ENCODE results near the gene VCAN. TPM values are rescaled to one million over a fixed set of nuclear protein-coding genes. Genes with fewer than 3 reads are reported as not detected.

VCAN gene
- total and polyA plus RNA-seq, 2 of the 4 experiments (the other 2 are of a cell fraction): 45.3 to 158 TPM

GRCh38 chr5:83498585-83498984 lies 27.0 kb downstream of the VCAN start:
- ATAC-seq (ENCODE audit: low read depth): no peak
- POLR2A ChIA-PET (ENCODE audit: unreplicated experiment): no interaction called here
- H3K9ac ChIP-seq (ENCODE audit: low read depth, low read length): no peak overlapping the region
- no peak overlapping the region for H3K56ac ChIP-seq (ENCODE audit: extremely low read depth, insufficient read depth, low read length)
- H3K23ac ChIP-seq (ENCODE audit: low read depth, low read length): no peak overlapping the region
- in situ Hi-C loops (cut with MboI; ENCODE audit: low sequenced_read_pairs) (no loop called here), dilution Hi-C loops (cut with HindIII; ENCODE audit: low sequenced_read_pairs, unreplicated experiment) (no loop called here), intact Hi-C loops (cut with micrococcal nuclease) (no loop called here)
- no peak overlapping the region for H4K91ac ChIP-seq (ENCODE audit: insufficient read depth, low read depth, low read length)
- H3K27ac ChIP-seq (ENCODE audit: insufficient read depth, low read length): no peak overlapping the region
- no peak overlapping the region for H2AK5ac ChIP-seq (ENCODE audit: low read depth, low read length)
- no peaks in the 10 kb centered on the region for H4K20me1 ChIP-seq (ENCODE audit: insufficient read depth, low read length)
- no peak overlapping the region for H4K5ac ChIP-seq (ENCODE audit: low read depth, low read length)
- no peaks in the 10 kb centered on the region for H3K27me3 ChIP-seq (ENCODE audit: control insufficient read depth, insufficient read depth, low read length)
- H2BK20ac ChIP-seq (ENCODE audit: low read depth, low read length): no peak overlapping the region
- BruUV-seq (replicated peaks): no TSS peak
- H3K4me3 ChIP-seq (ENCODE audit: insufficient read depth, low read depth, low read length): no peak overlapping the region
- no peak overlapping the region for H2AK9ac ChIP-seq (replicated peaks; ENCODE audit: low read depth, low read length, poor library complexity)
- TF ChIP-seq CEBPB (IDR thresholded peaks at IDR 0.05; ENCODE audit: low read depth, low read length): no peak
- TF ChIP-seq CHD1 (IDR thresholded peaks at IDR 0.05; ENCODE audit: low read depth, low read length): no peak
- no peak for TF ChIP-seq NFE2L2 (IDR thresholded peaks at IDR 0.05; ENCODE audit: low read depth, low read length)
- no peak for TF ChIP-seq BHLHE40 (IDR thresholded peaks at IDR 0.05; ENCODE audit: low read depth, low read length)
- no peak for TF ChIP-seq RAD21 (IDR thresholded peaks at IDR 0.05; ENCODE audit: low read length)
- TF ChIP-seq MAZ (IDR thresholded peaks at IDR 0.05; ENCODE audit: borderline replicate concordance, low read depth, low read length): no peak
- TF ChIP-seq RFX5 (IDR thresholded peaks at IDR 0.05; ENCODE audit: low read depth, low read length): no peak
- TF ChIP-seq, protein P1, sequence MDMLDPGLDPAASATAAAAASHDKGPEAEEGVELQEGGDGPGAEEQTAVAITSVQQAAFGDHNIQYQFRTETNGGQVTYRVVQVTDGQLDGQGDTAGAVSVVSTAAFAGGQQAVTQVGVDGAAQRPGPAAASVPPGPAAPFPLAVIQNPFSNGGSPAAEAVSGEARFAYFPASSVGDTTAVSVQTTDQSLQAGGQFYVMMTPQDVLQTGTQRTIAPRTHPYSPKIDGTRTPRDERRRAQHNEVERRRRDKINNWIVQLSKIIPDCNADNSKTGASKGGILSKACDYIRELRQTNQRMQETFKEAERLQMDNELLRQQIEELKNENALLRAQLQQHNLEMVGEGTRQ (IDR thresholded peaks at IDR 0.05; ENCODE audit: low read depth, low read length): no peak
- no peak for TF ChIP-seq SMC3 (IDR thresholded peaks at IDR 0.05; ENCODE audit: low read depth, low read length)
- no peak for TF ChIP-seq MXI1 (IDR thresholded peaks at IDR 0.05; ENCODE audit: borderline replicate concordance, low read depth, low read length)
- TF ChIP-seq, protein P2, sequence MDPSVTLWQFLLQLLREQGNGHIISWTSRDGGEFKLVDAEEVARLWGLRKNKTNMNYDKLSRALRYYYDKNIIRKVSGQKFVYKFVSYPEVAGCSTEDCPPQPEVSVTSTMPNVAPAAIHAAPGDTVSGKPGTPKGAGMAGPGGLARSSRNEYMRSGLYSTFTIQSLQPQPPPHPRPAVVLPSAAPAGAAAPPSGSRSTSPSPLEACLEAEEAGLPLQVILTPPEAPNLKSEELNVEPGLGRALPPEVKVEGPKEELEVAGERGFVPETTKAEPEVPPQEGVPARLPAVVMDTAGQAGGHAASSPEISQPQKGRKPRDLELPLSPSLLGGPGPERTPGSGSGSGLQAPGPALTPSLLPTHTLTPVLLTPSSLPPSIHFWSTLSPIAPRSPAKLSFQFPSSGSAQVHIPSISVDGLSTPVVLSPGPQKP (IDR thresholded peaks at IDR 0.05; ENCODE audit: borderline replicate concordance, low read depth, low read length): no peak
- no peak for TF ChIP-seq RCOR1 (IDR thresholded peaks at IDR 0.05; ENCODE audit: insufficient replicate concordance, low read length)
- no peak for TF ChIP-seq POLR2A (IDR thresholded peaks at IDR 0.05; ENCODE audit: low read depth, low read length)
- no peak for TF ChIP-seq CTCF (conservative IDR thresholded peaks at IDR 0.05; ENCODE audit: low read depth, low read length)
- no peak for TF ChIP-seq MAFK (IDR thresholded peaks at IDR 0.05; ENCODE audit: low read depth, low read length)
- TF ChIP-seq FOS (IDR thresholded peaks at IDR 0.05; ENCODE audit: low read depth, low read length): no peak
- H3K4me1 ChIP-seq (ENCODE audit: control insufficient read depth, insufficient read depth, low read length): peaks cover 4% of the 10 kb centered on the region
- no peak overlapping the region for H2BK120ac ChIP-seq (ENCODE audit: low read depth, low read length)
- H3K18ac ChIP-seq (ENCODE audit: low read depth, low read length): no peak overlapping the region
- H3K4ac ChIP-seq (ENCODE audit: low read depth, low read length): no peak overlapping the region
- no peaks in the 10 kb centered on the region for H3K9me3 ChIP-seq (ENCODE audit: control insufficient read depth, insufficient read depth, low read length)
- no peak overlapping the region for H2AFZ ChIP-seq (replicated peaks; ENCODE audit: low read length, poor library complexity)
- no peak overlapping the region for H2BK5ac ChIP-seq (ENCODE audit: low read depth, low read length, poor library complexity, severe bottlenecking)
- H3K14ac ChIP-seq (replicated peaks; ENCODE audit: low read depth, low read length): no peak overlapping the region
- no CpG with 5 or more reads among the region's 2 CpGs for WGBS, 2 experiments (ENCODE audit: extremely low coverage in 2 of 2, insufficient read length in 1 of 2)
- 0 out of 2 replicates have a peak, but pooled peaks cover 6% of the 10 kb centered on the region for H3K9me1 ChIP-seq (ENCODE audit: insufficient read depth, low read length)
- peaks cover 0 to 22% of the 10 kb centered on the region in 2 experiments; a peak in 3 of 4 replicates for H3K79me1 ChIP-seq (ENCODE audit: low read depth in 1 of 2, low read length in 2 of 2)
- no peak overlapping the region for H4K8ac ChIP-seq (ENCODE audit: low read depth in 2 of 2, low read length in 2 of 2)
- no peak for DNase-seq
- H2BK15ac ChIP-seq (ENCODE audit: low read depth, low read length): no peak overlapping the region
- CTCF ChIA-PET: no interaction called here
- H3K36me3 ChIP-seq (ENCODE audit: control insufficient read depth, insufficient read depth, low read length): peaks cover 12% of the 10 kb centered on the region
- no peak overlapping the region for H3K4me2 ChIP-seq (ENCODE audit: low read depth, low read length)

All from IMR-90 (cell line).